ENCODE results near the gene BGLAP. TPM values are rescaled to one million over a fixed set of nuclear protein-coding genes. Genes with fewer than 3 reads are reported as not detected.

BGLAP gene

Small RNA genes lying within 50 kb of the gene (small RNA-seq; reads per million reads assigned to genes)
- gene RF00568 (ENCODE audit: insufficient read depth) = not detected

All from neuronal stem cell (in vitro differentiated cells).